Measurements from ENCODE around the gene RAB7A.

- TF ChIP-seq CTCF (IDR thresholded peaks at IDR 0.05), result no peak
- TF ChIP-seq POLR2A (IDR thresholded peaks at IDR 0.05), result peak; percentile 7
- TF ChIP-seq EP300 (IDR thresholded peaks at IDR 0.05; ENCODE audit: low read depth), result no peak
- no peak for TF ChIP-seq POLR2AphosphoS5 (IDR thresholded peaks at IDR 0.05)
These were observed 27.6 kb upstream of the RAB7A start for GRCh38 chr3:128698211-128699047.
